ENCODE data around the gene DALRD3. TPM values are rescaled to one million over a fixed set of nuclear protein-coding genes. Genes with fewer than 3 reads are reported as not detected.
A peak's percentile ranks its signal among the peaks of the same experiment; 100 is the strongest.

The DALRD3 gene
- total and polyA plus RNA-seq, 4 donors, result 7.9 to 10.6 (median 9.3) TPM

DNA sequence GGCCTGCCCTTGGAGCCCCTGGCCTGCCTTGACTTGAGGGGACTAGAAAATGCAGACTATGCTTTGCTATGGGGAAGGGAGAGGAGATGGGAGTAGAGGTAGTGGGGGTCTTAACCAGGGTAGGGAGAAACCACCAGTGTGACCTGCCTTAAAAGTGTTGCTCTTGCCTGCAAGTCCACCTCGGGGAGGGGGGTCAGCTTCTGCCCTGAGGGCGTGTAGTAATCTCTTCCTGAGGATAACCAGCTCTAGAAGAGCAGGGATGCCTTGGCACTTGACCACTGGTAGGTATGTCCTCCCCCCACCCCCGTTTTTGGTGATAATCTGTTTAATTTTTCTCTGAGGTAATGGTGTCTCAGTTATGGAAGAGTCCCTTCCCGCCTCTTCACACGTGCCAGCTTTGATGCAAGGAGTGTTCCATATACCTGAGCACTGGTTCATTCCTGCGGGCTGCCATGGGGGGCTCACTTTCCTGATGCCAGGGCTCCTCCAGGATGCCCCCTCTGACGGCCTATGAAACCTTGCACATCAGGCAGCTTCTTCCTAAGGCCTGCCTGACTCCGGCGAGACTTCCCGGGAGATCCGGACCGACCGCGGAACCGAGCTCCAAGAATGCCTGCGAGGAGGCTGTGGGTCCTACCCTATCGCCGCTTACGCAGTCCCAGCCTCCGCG lies 29.1 kb downstream of the DALRD3 start:
- H3K4me1 ChIP-seq (ENCODE audit: control insufficient read depth in 4 of 4, insufficient read depth in 4 of 4, low read length in 3 of 4), result peaks cover 3 to 22% (median 15%) of the 10 kb centered on the region in 4 donors
- peak overlapping the region; percentile 62 to 93 (median 87) for H3K4me3 ChIP-seq (ENCODE audit: low read depth in 1 of 3, low read length in 3 of 3)
- H3K27ac ChIP-seq (ENCODE audit: low read depth in 1 of 2, low read length in 2 of 2), result peak overlapping the region; percentile 70 to 79
- H3K9ac ChIP-seq (ENCODE audit: low read depth in 1 of 2, low read length in 2 of 2), result no peak overlapping the region
- no peak for TF ChIP-seq EGR1 (IDR thresholded peaks at IDR 0.05; ENCODE audit: low read depth in 2 of 2)
- no peak for TF ChIP-seq NR2F2 (IDR thresholded peaks at IDR 0.05)
- TF ChIP-seq, protein P1, sequence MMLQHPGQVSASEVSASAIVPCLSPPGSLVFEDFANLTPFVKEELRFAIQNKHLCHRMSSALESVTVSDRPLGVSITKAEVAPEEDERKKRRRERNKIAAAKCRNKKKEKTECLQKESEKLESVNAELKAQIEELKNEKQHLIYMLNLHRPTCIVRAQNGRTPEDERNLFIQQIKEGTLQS (IDR thresholded peaks at IDR 0.05), result no peak
- no peak for TF ChIP-seq GABPA (IDR thresholded peaks at IDR 0.05 in 1 of 2, conservative IDR thresholded peaks at IDR 0.05 in 1 of 2)
- no peaks in the 10 kb centered on the region for H3K27me3 ChIP-seq (ENCODE audit: control insufficient read depth in 4 of 4, insufficient read depth in 4 of 4, low read length in 3 of 4)
- no peaks in the 10 kb centered on the region for H3K9me3 ChIP-seq (ENCODE audit: control insufficient read depth in 4 of 4, low read length in 3 of 4)
- DNase-seq (ENCODE audit: low spot score), result no peak
- WGBS, result 16% methylated on average over 21 of the region's 21 CpGs
- H3K36me3 ChIP-seq (ENCODE audit: control insufficient read depth in 4 of 4, insufficient read depth in 3 of 4, low read depth in 1 of 4, low read length in 3 of 4), result peaks cover 0 to 16% (median 9%) of the 10 kb centered on the region in 4 donors

- Histone ChIP-seq H3K4me1 (ENCODE audit: control insufficient read depth in 4 of 4, insufficient read depth in 4 of 4, low read length in 3 of 4) (peaks cover under 1 to 17% (median 9%) of the 10 kb centered on the region in 4 donors), H3K27me3 (ENCODE audit: control insufficient read depth in 4 of 4, insufficient read depth in 4 of 4, low read length in 3 of 4) (no peaks in the 10 kb centered on the region), H3K9me3 (ENCODE audit: control insufficient read depth in 4 of 4, low read length in 3 of 4) (no peaks in the 10 kb centered on the region), H3K36me3 (ENCODE audit: control insufficient read depth in 4 of 4, insufficient read depth in 3 of 4, low read depth in 1 of 4, low read length in 3 of 4) (peaks cover 2 to 42% (median 30%) of the 10 kb centered on the region in 4 donors), H3K27ac (ENCODE audit: low read depth in 1 of 2, low read length in 2 of 2) (no peak overlapping the region), H3K9ac (ENCODE audit: low read depth in 1 of 2, low read length in 2 of 2) (no peak overlapping the region), H3K4me3 (ENCODE audit: low read depth in 1 of 3, low read length in 3 of 3) (no peak overlapping the region)
- 91% methylated on average over 7 of the region's 7 CpGs for WGBS
- TF ChIP-seq HNF4A (conservative IDR thresholded peaks at IDR 0.05) (no peak), SP1 (IDR thresholded peaks at IDR 0.05) (no peak), FOXA2 (IDR thresholded peaks at IDR 0.05) (no peak), MAX (IDR thresholded peaks at IDR 0.05) (no peak), REST (IDR thresholded peaks at IDR 0.05) (no peak), JUND (IDR thresholded peaks at IDR 0.05) (no peak), TAF1 (conservative IDR thresholded peaks at IDR 0.05) (no peak), CTCF (IDR thresholded peaks at IDR 0.05; ENCODE audit: low read depth, low read length, missing input control) (no peak), HNF4G (IDR thresholded peaks at IDR 0.05) (no peak), FOXA1 (IDR thresholded peaks at IDR 0.05) (no peak), GABPA (IDR thresholded peaks at IDR 0.05 in 1 of 2, conservative IDR thresholded peaks at IDR 0.05 in 1 of 2) (no peak), ZBTB33 (IDR thresholded peaks at IDR 0.05) (no peak)
- TF ChIP-seq, protein P1 (IDR thresholded peaks at IDR 0.05), result no peak
- no peak for DNase-seq (ENCODE audit: low spot score)
Measured at GRCh38 chr3:48985831-48986376, 32.5 kb downstream of the DALRD3 start.

Measured in liver (tissue), 9 donors.